Measurements from ENCODE around the gene DNAH17.
"Not testable (repeated sequence)": the region's sequence is repeated elsewhere in the genome, so short reads cannot be mapped to it uniquely, and the experiment has no call there.

The DNAH17 gene

DNA sequence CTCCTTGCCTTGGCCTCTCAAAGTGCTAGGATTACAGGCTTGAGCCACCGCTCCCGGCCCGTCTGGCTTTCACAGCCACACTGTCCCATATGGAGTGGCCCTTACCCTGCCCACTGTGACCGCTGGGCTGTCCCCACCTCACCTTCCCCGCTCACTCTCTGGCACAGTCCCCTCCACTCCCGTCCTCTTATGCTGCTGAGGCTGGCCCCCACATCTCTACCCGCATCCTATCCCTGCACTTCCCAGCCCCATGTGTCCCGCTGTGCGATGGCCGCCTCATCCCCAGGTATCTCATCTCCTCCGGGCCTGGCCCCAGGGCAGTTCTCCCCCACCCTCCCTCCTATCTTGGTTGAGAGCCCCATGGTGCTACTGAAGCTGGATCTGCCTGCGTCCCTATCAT is 105.6 kb downstream of the DNAH17 start:
- no peak for DNase-seq (ENCODE audit: low spot score)
- TF ChIP-seq, protein P1, sequence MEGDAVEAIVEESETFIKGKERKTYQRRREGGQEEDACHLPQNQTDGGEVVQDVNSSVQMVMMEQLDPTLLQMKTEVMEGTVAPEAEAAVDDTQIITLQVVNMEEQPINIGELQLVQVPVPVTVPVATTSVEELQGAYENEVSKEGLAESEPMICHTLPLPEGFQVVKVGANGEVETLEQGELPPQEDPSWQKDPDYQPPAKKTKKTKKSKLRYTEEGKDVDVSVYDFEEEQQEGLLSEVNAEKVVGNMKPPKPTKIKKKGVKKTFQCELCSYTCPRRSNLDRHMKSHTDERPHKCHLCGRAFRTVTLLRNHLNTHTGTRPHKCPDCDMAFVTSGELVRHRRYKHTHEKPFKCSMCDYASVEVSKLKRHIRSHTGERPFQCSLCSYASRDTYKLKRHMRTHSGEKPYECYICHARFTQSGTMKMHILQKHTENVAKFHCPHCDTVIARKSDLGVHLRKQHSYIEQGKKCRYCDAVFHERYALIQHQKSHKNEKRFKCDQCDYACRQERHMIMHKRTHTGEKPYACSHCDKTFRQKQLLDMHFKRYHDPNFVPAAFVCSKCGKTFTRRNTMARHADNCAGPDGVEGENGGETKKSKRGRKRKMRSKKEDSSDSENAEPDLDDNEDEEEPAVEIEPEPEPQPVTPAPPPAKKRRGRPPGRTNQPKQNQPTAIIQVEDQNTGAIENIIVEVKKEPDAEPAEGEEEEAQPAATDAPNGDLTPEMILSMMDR (IDR thresholded peaks at IDR 0.05; ENCODE audit: borderline replicate concordance, control extremely low read depth, extremely low read depth, insufficient read depth, missing control alignments) = no peak
- in situ Hi-C loops (cut with MboI; ENCODE audit: low sequenced_read_pairs, unreplicated experiment) = no loop called here

DNA sequence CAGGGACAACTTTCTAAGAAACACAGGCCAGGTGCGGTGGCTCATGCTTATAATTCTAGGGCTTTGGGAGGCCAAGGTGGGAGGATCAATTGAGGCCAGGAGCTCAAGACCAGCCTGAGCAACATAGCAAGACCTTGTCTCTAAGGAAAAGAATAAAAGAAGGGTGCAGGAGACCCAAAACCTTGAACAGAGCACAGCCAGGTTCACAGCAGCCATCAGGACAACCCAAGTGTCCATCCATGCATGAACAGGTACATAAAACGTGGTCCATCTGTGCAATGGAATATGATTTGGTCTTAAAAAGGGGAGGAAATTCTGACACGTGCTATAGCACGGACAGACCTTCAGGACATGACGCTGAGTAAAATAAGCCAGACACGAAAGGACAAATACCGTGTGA is 107.8 kb downstream of the DNAH17 start:
- no peak for DNase-seq (ENCODE audit: low spot score)
- TF ChIP-seq, protein P1 (IDR thresholded peaks at IDR 0.05; ENCODE audit: borderline replicate concordance, control extremely low read depth, extremely low read depth, insufficient read depth, missing control alignments) = no peak
- in situ Hi-C loops (cut with MboI; ENCODE audit: low sequenced_read_pairs, unreplicated experiment) = no loop called here

DNA sequence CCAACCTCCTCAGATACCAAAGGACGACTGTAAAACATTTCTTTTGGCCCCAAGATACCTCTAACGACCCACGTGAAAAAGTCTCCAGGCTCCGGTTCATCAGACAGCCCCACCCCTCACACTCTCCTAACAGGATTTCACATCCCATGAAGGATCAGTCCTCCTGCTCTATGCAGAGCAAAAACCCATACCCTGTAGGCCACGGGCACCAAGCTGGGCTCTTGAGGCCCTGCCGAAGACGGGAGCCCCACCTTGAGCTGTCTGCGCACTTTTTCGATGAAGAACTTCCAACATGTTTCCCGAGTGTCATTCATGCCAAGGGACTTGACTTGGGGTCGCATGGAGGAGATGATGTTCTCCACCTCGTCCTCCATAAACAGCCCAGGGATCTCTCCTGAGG is 108.8 kb downstream of the DNAH17 start:
- TF ChIP-seq, protein P1 (IDR thresholded peaks at IDR 0.05; ENCODE audit: borderline replicate concordance, control extremely low read depth, extremely low read depth, insufficient read depth, missing control alignments) = no peak
- no peak for DNase-seq (ENCODE audit: low spot score)
- in situ Hi-C loops (cut with MboI; ENCODE audit: low sequenced_read_pairs, unreplicated experiment) = no loop called here

DNA sequence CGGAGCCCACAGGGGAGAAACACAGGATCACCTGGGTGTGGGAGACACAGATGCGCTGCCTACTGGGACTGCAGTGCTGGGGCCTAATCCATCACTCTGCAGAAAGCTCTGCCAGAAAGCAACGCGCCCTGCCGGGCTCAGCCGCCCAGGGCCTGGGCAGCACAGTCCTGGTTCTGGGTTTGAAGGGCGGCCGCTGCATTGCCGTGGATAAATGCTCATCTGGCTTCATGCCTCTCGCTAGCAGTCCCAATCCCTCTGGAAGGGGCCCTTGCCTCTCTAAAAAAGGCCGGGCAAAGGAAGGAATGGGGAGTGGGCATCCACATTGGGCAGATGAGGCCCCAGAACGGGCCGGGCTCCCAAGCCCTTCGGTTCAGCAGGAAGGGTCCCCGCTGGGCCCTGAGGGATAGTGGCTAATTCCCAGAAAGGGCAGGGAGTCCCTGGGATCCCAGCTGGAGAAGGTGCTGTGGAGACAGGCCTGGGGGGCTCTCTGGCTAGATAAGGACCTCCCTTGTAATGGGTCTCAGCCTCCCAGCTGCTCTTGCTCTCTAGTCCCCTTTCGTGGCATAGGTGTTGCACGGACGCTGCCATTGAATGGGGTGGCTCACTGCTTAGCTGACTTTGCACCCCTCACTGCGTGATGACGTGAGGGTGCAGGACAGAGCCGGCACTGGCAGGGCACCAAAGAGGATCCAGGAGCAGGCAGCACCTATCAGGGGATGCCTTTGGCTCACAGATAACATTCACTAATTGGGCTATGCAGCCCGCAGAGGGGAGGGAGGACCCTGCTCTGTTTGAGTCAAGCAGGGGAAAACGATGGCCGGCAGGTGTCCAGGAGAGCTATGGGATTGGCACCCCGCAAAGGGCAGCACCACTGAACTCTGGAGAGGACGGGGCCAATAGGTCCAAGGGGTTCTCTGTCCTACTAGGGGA is 110.1 kb downstream of the DNAH17 start:
- DNase-seq (ENCODE audit: low spot score) = no peak
- TF ChIP-seq, protein P1 (IDR thresholded peaks at IDR 0.05; ENCODE audit: borderline replicate concordance, control extremely low read depth, extremely low read depth, insufficient read depth, missing control alignments) = no peak
- in situ Hi-C loops (cut with MboI; ENCODE audit: low sequenced_read_pairs, unreplicated experiment) = no loop called here

DNA sequence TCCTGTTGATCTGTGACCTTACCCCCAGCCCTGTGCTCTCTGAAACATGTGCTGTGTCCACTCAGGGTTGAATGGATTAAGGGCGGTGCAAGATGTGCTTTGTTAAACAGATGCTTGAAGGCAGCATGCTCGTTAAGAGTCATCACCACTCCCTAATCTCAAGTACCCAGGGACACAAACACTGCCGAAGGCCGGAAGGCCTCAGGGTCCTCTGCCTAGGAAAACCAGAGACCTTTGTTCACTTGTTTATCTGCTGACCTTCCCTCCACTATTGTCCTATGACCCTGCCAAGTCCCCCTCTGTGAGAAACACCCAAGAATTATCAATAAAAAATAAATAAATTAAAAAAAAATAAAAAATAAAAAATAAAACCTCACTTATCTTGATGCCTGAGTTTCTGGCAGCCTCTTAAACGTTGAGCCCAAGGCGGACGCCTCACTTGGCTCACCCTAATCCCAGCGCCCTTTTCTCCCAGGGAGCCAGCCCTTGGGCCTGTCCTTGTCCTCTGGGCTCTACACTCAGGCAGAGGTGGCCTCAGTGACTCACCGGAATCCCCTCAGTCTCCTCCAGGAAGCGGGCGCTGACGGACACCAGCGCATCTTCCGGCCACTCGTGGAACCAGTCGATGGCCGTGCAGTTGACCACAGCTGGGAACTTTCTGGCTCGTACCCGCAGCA is 110.9 kb downstream of the DNAH17 start:
- DNase-seq (ENCODE audit: low spot score); in situ Hi-C loops (cut with MboI; ENCODE audit: low sequenced_read_pairs, unreplicated experiment): not testable (repeated sequence)

DNA sequence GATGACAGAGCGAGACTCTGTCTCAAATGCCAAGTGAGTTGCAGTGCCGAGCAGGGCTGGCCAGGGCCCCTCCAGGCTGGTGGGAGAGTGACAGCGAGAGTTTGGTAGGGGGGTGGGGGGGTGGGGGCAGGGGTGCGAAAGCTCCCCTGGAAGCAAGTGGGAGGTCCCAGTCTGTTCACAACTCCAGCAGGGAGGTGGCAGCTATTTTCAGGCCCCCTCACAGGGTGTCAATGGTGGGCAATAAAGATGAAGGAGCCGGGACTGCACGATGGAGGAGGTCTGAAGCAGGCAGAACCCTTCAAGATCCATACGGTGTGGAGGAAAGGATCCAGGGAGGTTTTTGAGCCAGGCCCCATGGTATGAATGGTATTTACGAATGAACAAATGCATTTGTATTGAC is 115.0 kb downstream of the DNAH17 start:
- in situ Hi-C loops (cut with MboI; ENCODE audit: low sequenced_read_pairs, unreplicated experiment) = no loop called here
- no peak for DNase-seq (ENCODE audit: low spot score)
- TF ChIP-seq, protein P1 (IDR thresholded peaks at IDR 0.05; ENCODE audit: borderline replicate concordance, control extremely low read depth, extremely low read depth, insufficient read depth, missing control alignments) = no peak

DNA sequence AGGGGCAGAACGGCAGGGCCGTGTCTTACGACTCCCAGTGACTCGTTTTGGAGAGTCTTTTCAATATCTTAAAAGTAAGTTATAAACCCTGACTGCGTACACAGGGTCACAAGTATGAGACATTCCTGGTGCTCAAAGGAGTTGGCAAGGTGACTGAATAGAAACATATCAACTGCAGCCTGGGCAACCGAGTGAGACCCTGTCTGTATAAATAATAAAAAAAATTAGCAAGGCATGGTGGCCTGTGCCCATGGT is 115.5 kb downstream of the DNAH17 start:
- in situ Hi-C loops (cut with MboI; ENCODE audit: low sequenced_read_pairs, unreplicated experiment) = no loop called here
- DNase-seq (ENCODE audit: low spot score) = no peak
- TF ChIP-seq, protein P1 (IDR thresholded peaks at IDR 0.05; ENCODE audit: borderline replicate concordance, control extremely low read depth, extremely low read depth, insufficient read depth, missing control alignments) = no peak

Measured in GM13976 (cell line).